ENCODE data around the gene PRKCA. TPM values are rescaled to one million over a fixed set of nuclear protein-coding genes. Genes with fewer than 3 reads are reported as not detected.

PRKCA gene
- total and polyA plus RNA-seq, 10 of the 15 experiments (the other 5 are each of a cell fraction or from before 2014, with no cell fraction given), result 0.11 to 14.6 (median 0.72) TPM

GRCh38 chr17:66519154-66519553 lies 216.7 kb downstream of the PRKCA start (continued):
- TF ChIP-seq, protein P1, sequence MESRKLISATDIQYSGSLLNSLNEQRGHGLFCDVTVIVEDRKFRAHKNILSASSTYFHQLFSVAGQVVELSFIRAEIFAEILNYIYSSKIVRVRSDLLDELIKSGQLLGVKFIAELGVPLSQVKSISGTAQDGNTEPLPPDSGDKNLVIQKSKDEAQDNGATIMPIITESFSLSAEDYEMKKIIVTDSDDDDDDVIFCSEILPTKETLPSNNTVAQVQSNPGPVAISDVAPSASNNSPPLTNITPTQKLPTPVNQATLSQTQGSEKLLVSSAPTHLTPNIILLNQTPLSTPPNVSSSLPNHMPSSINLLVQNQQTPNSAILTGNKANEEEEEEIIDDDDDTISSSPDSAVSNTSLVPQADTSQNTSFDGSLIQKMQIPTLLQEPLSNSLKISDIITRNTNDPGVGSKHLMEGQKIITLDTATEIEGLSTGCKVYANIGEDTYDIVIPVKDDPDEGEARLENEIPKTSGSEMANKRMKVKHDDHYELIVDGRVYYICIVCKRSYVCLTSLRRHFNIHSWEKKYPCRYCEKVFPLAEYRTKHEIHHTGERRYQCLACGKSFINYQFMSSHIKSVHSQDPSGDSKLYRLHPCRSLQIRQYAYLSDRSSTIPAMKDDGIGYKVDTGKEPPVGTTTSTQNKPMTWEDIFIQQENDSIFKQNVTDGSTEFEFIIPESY (IDR thresholded peaks at IDR 0.05), result no peak
- TF ChIP-seq EGR1 (IDR thresholded peaks at IDR 0.05; ENCODE audit: borderline replicate concordance in 1 of 2, low read depth in 2 of 2, low read length in 2 of 2) (no peak), ZNF207 (IDR thresholded peaks at IDR 0.05; ENCODE audit: borderline replicate concordance) (no peak), BACH1 (IDR thresholded peaks at IDR 0.05; ENCODE audit: borderline replicate concordance) (no peak), STAT1 (conservative IDR thresholded peaks at IDR 0.05) (no peak), ZNF622 (IDR thresholded peaks at IDR 0.05) (no peak), POLR2A (IDR thresholded peaks at IDR 0.05; ENCODE audit: low read depth, low read length) (no peak)
- TF ChIP-seq, protein P2, sequence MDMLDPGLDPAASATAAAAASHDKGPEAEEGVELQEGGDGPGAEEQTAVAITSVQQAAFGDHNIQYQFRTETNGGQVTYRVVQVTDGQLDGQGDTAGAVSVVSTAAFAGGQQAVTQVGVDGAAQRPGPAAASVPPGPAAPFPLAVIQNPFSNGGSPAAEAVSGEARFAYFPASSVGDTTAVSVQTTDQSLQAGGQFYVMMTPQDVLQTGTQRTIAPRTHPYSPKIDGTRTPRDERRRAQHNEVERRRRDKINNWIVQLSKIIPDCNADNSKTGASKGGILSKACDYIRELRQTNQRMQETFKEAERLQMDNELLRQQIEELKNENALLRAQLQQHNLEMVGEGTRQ (IDR thresholded peaks at IDR 0.05; ENCODE audit: borderline replicate concordance, low read depth, low read length), result no peak

- RAD21 ChIA-PET (ENCODE audit: unreplicated experiment), result no interaction called here
- SMC1A ChIA-PET (ENCODE audit: uncharacterized antibody, unreplicated experiment), result no interaction called here
- H3K36me3 ChIP-seq (ENCODE audit: control insufficient read depth in 2 of 2, insufficient read depth in 2 of 2, low read length in 1 of 2), result no peaks in the 10 kb centered on the region
- no peak overlapping the region for H3K4me2 ChIP-seq (ENCODE audit: control insufficient read depth, insufficient read depth)
- H2AFZ ChIP-seq (ENCODE audit: control insufficient read depth, low read depth, low read length), result no peak overlapping the region
- no peaks in the 10 kb centered on the region for H4K20me1 ChIP-seq (ENCODE audit: control insufficient read depth, insufficient read depth)
- FAIRE-seq, result no peak
- DNase-seq (ENCODE audit: low read depth, low spot score), result no peak
- H3K27ac ChIP-seq (ENCODE audit: control insufficient read depth, insufficient read depth), result no peak overlapping the region
- H3K4me1 ChIP-seq (ENCODE audit: control insufficient read depth, insufficient read depth, low read length), result no peaks in the 10 kb centered on the region; the same call in 1 of the 2 replicates
- H3K79me2 ChIP-seq (ENCODE audit: control insufficient read depth, insufficient read depth, low read length), result no peaks in the 10 kb centered on the region
- H3K27me3 ChIP-seq (replicated peaks in 1 of 2; ENCODE audit: control insufficient read depth in 2 of 2, insufficient read depth in 2 of 2, low read length in 1 of 2), result no peaks in the 10 kb centered on the region; a peak in 1 of 4 replicates
- in situ Hi-C loops (cut with MboI), result no loop called here
- CTCF ChIA-PET, result interaction anchor here (0.9 to 1.1 kb wide), 2 partner anchors 9 to 21 kb away, joined by 3 to 4 read pairs; no protein-coding TSS in a partner anchor
- intact Hi-C loops (cut with micrococcal nuclease; ENCODE audit: unreplicated experiment), result no loop called here
- no TSS peak for BruUV-seq (replicated peaks)
- no peaks in the 10 kb centered on the region for H3K9me3 ChIP-seq (replicated peaks; ENCODE audit: control insufficient read depth, insufficient read depth, low read length)
- WGBS (ENCODE audit: insufficient coverage, insufficient replicate concordance, low lambda C conversion rate, missing lambda C conversion rate), result 3% methylated on average over 2 of the region's 2 CpGs
- POLR2A ChIA-PET, result no interaction called here
- ATAC-seq, result no peak
- H3K9ac ChIP-seq (ENCODE audit: control insufficient read depth, insufficient read depth, low read length), result no peak overlapping the region
- H3K4me3 ChIP-seq, result no peak overlapping the region
- TF ChIP-seq ZNF24 (IDR thresholded peaks at IDR 0.05) (no peak), KLF5 (IDR thresholded peaks at IDR 0.05; ENCODE audit: partially characterized antibody) (no peak), CTCF (IDR thresholded peaks at IDR 0.05 in 2 of 3, conservative IDR thresholded peaks at IDR 0.05 in 1 of 3; ENCODE audit: control insufficient read depth in 2 of 3, extremely low read depth in 1 of 3, insufficient read depth in 1 of 3, low read depth in 3 of 3, low read length in 3 of 3) (no peak), MTA3 (IDR thresholded peaks at IDR 0.05; ENCODE audit: borderline replicate concordance, low read length) (no peak), NFYB (IDR thresholded peaks at IDR 0.05; ENCODE audit: insufficient read depth, low read depth, low read length) (no peak), BCL3 (IDR thresholded peaks at IDR 0.05; ENCODE audit: borderline replicate concordance, insufficient read depth, low read depth, low read length, poor library complexity, severe bottlenecking) (no peak), CHD1 (IDR thresholded peaks at IDR 0.05; ENCODE audit: low read depth, low read length) (no peak), RAD21 (IDR thresholded peaks at IDR 0.05; ENCODE audit: insufficient read depth, low read depth, low read length) (no peak), PML (IDR thresholded peaks at IDR 0.05; ENCODE audit: low read length) (no peak), SMARCA5 (IDR thresholded peaks at IDR 0.05) (no peak), SRF (IDR thresholded peaks at IDR 0.05; ENCODE audit: low read depth in 2 of 2, low read length in 2 of 2) (no peak)
These were observed 218.6 kb downstream of the PRKCA start for GRCh38 chr17:66520999-66521398.

All from GM12878 (cell line).